Measurements from ENCODE around the gene PRDM15.

The PRDM15 gene

GRCh38 chr21:41825216-41825615 lies 53.9 kb downstream of the PRDM15 start:
- no peak for ATAC-seq
- DNase-seq = no peak

- DNase-seq = no peak
- no peak for ATAC-seq
These were observed 54.5 kb downstream of the PRDM15 start for GRCh38 chr21:41824466-41825207.

GRCh38 chr21:41823906-41824305 lies 55.2 kb downstream of the PRDM15 start:
- no peak for ATAC-seq
- DNase-seq = no peak

- ATAC-seq = no peak
- no peak for DNase-seq
These were observed 56.0 kb downstream of the PRDM15 start for GRCh38 chr21:41823166-41823565.

- ATAC-seq = no peak
- DNase-seq = no peak
These were observed 57.2 kb downstream of the PRDM15 start for GRCh38 chr21:41821756-41822431.

- DNase-seq = no peak
- no peak for ATAC-seq
These were observed 57.9 kb downstream of the PRDM15 start for GRCh38 chr21:41821081-41821755.

- DNase-seq (no peak), ATAC-seq (no peak)
These were observed 58.6 kb downstream of the PRDM15 start for GRCh38 chr21:41820384-41821080.

- ATAC-seq (no peak), DNase-seq (no peak)
These were observed 59.3 kb downstream of the PRDM15 start for GRCh38 chr21:41819856-41820281.

- DNase-seq = no peak
These were observed 59.8 kb downstream of the PRDM15 start for GRCh38 chr21:41819236-41819855.

GRCh38 chr21:41817877-41818855 lies 61.0 kb downstream of the PRDM15 start:
- no peak for ATAC-seq
- no peak for DNase-seq

More at GRCh38 chr21:41819236-41819855, 59.8 kb downstream of the PRDM15 start:
- ATAC-seq = no peak

- no peak for ATAC-seq
- DNase-seq = peak; percentile 21
These were observed 61.9 kb downstream of the PRDM15 start for GRCh38 chr21:41817228-41817627.

- DNase-seq (peak; percentile 66), ATAC-seq (peak; percentile 61)
These were observed 62.5 kb downstream of the PRDM15 start for GRCh38 chr21:41816583-41817165.

GRCh38 chr21:41815652-41816582 lies 63.2 kb downstream of the PRDM15 start:
- ATAC-seq = peak; percentile 10
- no peak for DNase-seq

- ATAC-seq = no peak
These were observed 65.9 kb downstream of the PRDM15 start for GRCh38 chr21:41813226-41813625.

GRCh38 chr21:41812679-41813078 lies 66.5 kb downstream of the PRDM15 start:
- DNase-seq = no peak
- ATAC-seq = no peak

More at GRCh38 chr21:41813226-41813625, 65.9 kb downstream of the PRDM15 start:
- DNase-seq = no peak

- no peak for ATAC-seq
- DNase-seq = no peak
These were observed 68.6 kb downstream of the PRDM15 start for GRCh38 chr21:41810597-41810932.

- DNase-seq = no peak
- no peak for ATAC-seq
These were observed 69.1 kb downstream of the PRDM15 start for GRCh38 chr21:41809891-41810596.

- no peak for ATAC-seq
- DNase-seq = no peak
These were observed 70.3 kb downstream of the PRDM15 start for GRCh38 chr21:41808846-41809245.

- ATAC-seq = no peak
- DNase-seq = no peak
These were observed 71.0 kb downstream of the PRDM15 start for GRCh38 chr21:41808094-41808493.
